HG03280 (cell line): ENCODE data around the gene VGLL3.

Experiments
- ATAC-seq: cut with Tn5 transposase; IDR thresholded peaks from one replicate; pipeline ENCODE4 v1.9.1; 2021; ENCODE audit warnings: mild to moderate bottlenecking, moderate library complexity; ENCODE audit not compliant: unreplicated experiment

Gene VGLL3

GRCh38 chr3:86951322-86951721 lies 39.6 kb downstream of the VGLL3 start:
- no peak for ATAC-seq

GRCh38 chr3:86950717-86951116 lies 40.2 kb downstream of the VGLL3 start:
- ATAC-seq, result no peak

GRCh38 chr3:86949850-86950249 lies 41.1 kb downstream of the VGLL3 start:
- ATAC-seq, result no peak

GRCh38 chr3:86948822-86949221 lies 42.1 kb downstream of the VGLL3 start:
- ATAC-seq, result no peak

GRCh38 chr3:86942206-86942605 lies 48.7 kb downstream of the VGLL3 start:
- no peak for ATAC-seq

- no peak for ATAC-seq
Observed at GRCh38 chr3:86938416-86939105, 52.4 kb downstream of the VGLL3 start.

GRCh38 chr3:86937306-86937791 lies 53.6 kb downstream of the VGLL3 start:
- no peak for ATAC-seq

- ATAC-seq, result no peak
Observed at GRCh38 chr3:86934851-86935250, 56.1 kb downstream of the VGLL3 start.

- ATAC-seq, result no peak
Observed at GRCh38 chr3:86930831-86931230, 60.1 kb downstream of the VGLL3 start.

- ATAC-seq, result no peak
Observed at GRCh38 chr3:86930181-86930580, 60.8 kb downstream of the VGLL3 start.

GRCh38 chr3:86929046-86929445 lies 61.9 kb downstream of the VGLL3 start:
- no peak for ATAC-seq

GRCh38 chr3:86923071-86923491 lies 67.9 kb downstream of the VGLL3 start:
- no peak for ATAC-seq

- ATAC-seq, result no peak
Observed at GRCh38 chr3:86921971-86922680, 68.8 kb downstream of the VGLL3 start.

GRCh38 chr3:86914670-86915069 lies 76.3 kb downstream of the VGLL3 start:
- ATAC-seq, result no peak

GRCh38 chr3:86913160-86913559 lies 77.8 kb downstream of the VGLL3 start:
- ATAC-seq, result no peak

- no peak for ATAC-seq
Observed at GRCh38 chr3:86895202-86895601, 95.7 kb downstream of the VGLL3 start.

- ATAC-seq, result no peak
Observed at GRCh38 chr3:86890741-86891396, 100.1 kb downstream of the VGLL3 start.
